HL-60 (cell line): Measurements from ENCODE around the gene UBR2.

ENCODE experiments used
- DNase-seq, 2 experiments: peaks; one replicate each; pipeline ENCODE4 v3.0.0-alpha.2; 2010 to 2020; ENCODE audit warnings: low read depth in 1 of 2, low spot score in 1 of 2
- H3K27ac ChIP-seq: fragments of 250-450 bp; sonication (Bioruptor Pico); replicated peaks from 2 replicates; pipeline ENCODE4 v1.5.1; 2020; ENCODE audit warnings: mild to moderate bottlenecking, moderate library complexity
- H3K27me3 ChIP-seq: fragments of 250-450 bp; sonication (Bioruptor Pico); 2 replicates; pipeline ENCODE4 v1.5.1; 2021; ENCODE audit warnings: mild to moderate bottlenecking, moderate library complexity; ENCODE audit not compliant: insufficient read depth, poor library complexity, severe bottlenecking
- H3K4me3 ChIP-seq: replicated peaks from 2 replicates; pipeline ENCODE4 v1.5.1; 2011; ENCODE audit warnings: mild to moderate bottlenecking, control low read depth, low read length; ENCODE audit not compliant: insufficient read depth
- CTCF ChIP-seq: IDR thresholded peaks from one replicate; pipeline ENCODE4 v1.5.1; 2011; ENCODE audit warnings: low read length, control low read depth, inconsistent platforms; ENCODE audit not compliant: insufficient read depth
- GABPA ChIP-seq: IDR thresholded peaks from 2 replicates; pipeline ENCODE4 v1.6.1; 2012; ENCODE audit warnings: low read depth
- POLR2AphosphoS5 ChIP-seq: IDR thresholded peaks from 2 replicates; pipeline ENCODE4 v1.6.1; 2012; ENCODE audit warnings: low read depth
- REST ChIP-seq: IDR thresholded peaks from 2 replicates; pipeline ENCODE4 v1.6.1; 2012; ENCODE audit warnings: low read depth; ENCODE audit not compliant: insufficient replicate concordance
- SPI1 ChIP-seq: IDR thresholded peaks from 2 replicates; pipeline ENCODE4 v1.6.1; 2012; ENCODE audit warnings: low read depth, mild to moderate bottlenecking, borderline replicate concordance

Gene UBR2

GRCh38 chr6:42724825-42725224 lies 161.0 kb downstream of the UBR2 start:
- DNase-seq: no peak
- Histone ChIP-seq H3K27ac (no peak overlapping the region), H3K4me3 (no peak overlapping the region), H3K27me3 (no peaks in the 10 kb centered on the region)
- TF ChIP-seq CTCF (no peak), GABPA (no peak), POLR2AphosphoS5 (no peak), REST (no peak), SPI1 (no peak)

- Histone ChIP-seq H3K27ac (no peak overlapping the region), H3K4me3 (no peak overlapping the region), H3K27me3 (no peaks in the 10 kb centered on the region)
- TF ChIP-seq REST (no peak), SPI1 (no peak), GABPA (no peak), POLR2AphosphoS5 (no peak), CTCF (no peak)
- no peak for DNase-seq
Observed at GRCh38 chr6:42726026-42726425, 162.2 kb downstream of the UBR2 start.

- TF ChIP-seq GABPA (no peak), CTCF (peak; percentile 76)
- DNase-seq: peak; percentile 76 to 78
- no peak overlapping the region; the same call in 1 of the 2 replicates for H3K27ac ChIP-seq
- H3K27me3 ChIP-seq: no peaks in the 10 kb centered on the region
- peak overlapping the region; percentile 25 for H3K4me3 ChIP-seq
Observed at GRCh38 chr6:42726485-42727086, 162.8 kb downstream of the UBR2 start.

GRCh38 chr6:42727087-42727611 lies 163.3 kb downstream of the UBR2 start:
- H3K4me3 ChIP-seq: no peak overlapping the region
- TF ChIP-seq SPI1: no peak
- TF ChIP-seq REST: no peak
- TF ChIP-seq GABPA: no peak
- TF ChIP-seq CTCF: no peak
- TF ChIP-seq POLR2AphosphoS5: no peak
- H3K27ac ChIP-seq: no peak overlapping the region; the same call in 1 of the 2 replicates
- DNase-seq: no peak
- H3K27me3 ChIP-seq: no peaks in the 10 kb centered on the region
